ENCODE data around the gene IFT80.

IFT80 gene

DNA sequence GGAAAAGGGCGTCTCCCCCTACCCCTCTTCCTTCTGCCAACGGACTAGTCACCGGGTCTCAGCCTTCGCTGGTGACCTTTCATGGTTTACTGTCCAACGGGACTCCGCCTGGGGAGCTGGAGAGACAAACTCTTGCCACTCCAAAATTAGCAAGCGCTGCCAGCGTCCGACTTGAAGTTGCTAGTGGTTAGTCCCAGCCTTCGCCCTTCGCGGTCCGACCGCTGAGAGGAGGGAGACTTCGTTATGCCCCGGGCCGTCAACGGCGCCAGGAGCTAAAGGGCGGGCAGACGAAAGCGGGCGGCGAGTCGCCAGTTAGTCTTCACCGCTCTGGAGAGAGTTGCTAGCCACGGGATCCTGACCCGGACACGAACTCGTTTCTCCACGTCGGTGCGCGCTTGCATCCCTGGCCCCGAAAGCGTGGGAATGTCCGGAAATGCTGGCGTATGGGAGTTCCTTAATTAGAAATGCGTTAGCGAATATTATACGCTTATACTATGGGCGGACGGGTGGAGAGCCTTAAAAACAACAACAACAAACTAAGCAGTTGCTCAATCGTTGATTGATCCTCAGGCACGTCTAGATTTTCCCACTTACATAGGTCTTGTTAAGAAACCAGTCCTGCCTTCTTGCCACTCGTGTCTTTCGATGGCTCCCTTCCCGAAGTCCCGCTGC, 1.1 kb upstream of the IFT80 start:
- TF ChIP-seq, protein P1, sequence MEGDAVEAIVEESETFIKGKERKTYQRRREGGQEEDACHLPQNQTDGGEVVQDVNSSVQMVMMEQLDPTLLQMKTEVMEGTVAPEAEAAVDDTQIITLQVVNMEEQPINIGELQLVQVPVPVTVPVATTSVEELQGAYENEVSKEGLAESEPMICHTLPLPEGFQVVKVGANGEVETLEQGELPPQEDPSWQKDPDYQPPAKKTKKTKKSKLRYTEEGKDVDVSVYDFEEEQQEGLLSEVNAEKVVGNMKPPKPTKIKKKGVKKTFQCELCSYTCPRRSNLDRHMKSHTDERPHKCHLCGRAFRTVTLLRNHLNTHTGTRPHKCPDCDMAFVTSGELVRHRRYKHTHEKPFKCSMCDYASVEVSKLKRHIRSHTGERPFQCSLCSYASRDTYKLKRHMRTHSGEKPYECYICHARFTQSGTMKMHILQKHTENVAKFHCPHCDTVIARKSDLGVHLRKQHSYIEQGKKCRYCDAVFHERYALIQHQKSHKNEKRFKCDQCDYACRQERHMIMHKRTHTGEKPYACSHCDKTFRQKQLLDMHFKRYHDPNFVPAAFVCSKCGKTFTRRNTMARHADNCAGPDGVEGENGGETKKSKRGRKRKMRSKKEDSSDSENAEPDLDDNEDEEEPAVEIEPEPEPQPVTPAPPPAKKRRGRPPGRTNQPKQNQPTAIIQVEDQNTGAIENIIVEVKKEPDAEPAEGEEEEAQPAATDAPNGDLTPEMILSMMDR (IDR thresholded peaks at IDR 0.05; ENCODE audit: insufficient read depth, missing control alignments), result no peak
- FAIRE-seq, result no peak

DNA sequence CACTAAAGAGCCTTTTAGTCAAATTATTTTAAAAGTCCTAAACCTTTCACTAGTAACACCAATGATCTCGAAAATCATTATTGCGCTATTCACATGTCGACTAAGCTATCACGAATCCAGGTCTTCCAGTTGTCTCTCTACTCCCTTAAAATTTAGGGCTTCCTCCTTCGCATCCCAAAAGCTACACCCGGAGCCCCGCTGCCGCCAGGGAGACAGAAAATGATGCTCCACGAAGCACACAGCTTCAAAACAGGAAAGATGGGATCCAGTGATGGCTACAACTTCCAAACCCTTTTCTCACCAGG, 253 bp downstream of the IFT80 start:
- FAIRE-seq, result no peak
- no peak for DNase-seq (ENCODE audit: insufficient read length, low spot score)
- TF ChIP-seq, protein P1 (IDR thresholded peaks at IDR 0.05; ENCODE audit: insufficient read depth, missing control alignments), result no peak

More for the DNA sequence above, 1.1 kb upstream of the IFT80 start:
- DNase-seq (ENCODE audit: insufficient read length, low spot score), result no peak

DNA sequence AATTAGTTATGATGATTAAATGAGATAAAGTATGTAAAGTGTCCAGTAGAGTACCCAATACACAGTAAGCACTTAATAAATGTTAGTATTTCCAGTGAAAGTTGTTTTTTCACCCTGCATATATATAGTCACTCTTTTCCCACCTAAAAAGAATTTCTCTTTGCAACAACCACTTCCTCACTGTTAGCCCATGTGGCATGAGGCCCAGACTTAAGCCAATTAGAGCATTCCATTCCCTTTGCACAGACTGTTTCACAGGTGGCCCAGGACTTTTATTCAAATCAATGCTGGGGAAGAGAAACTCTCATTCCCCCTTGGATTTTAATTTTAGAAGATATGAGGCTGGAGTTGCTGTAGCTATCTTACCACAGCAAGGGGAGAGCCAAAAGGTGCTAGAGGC, 3.7 kb downstream of the IFT80 start:
- no peak for DNase-seq (ENCODE audit: insufficient read length, low spot score)
- no peak for FAIRE-seq

DNA sequence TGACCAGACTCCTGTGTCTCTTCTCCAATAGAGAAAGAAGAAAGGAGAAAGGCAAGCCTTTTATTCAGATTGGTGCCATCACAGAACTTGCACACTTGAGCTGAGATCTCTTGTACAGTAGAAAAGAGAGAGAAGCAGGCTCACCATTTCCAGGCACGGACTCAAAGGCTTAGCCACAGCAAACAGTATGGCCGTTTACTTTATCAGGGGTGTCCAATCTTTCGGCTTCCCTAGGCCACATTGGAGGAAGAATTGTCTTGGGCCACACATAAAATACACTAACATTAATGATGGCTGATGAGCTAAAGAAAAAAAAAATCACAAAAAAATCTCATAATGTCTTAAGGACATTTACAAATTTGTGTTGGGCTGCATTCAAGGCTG, 5.0 kb downstream of the IFT80 start:
- FAIRE-seq (no peak), DNase-seq (ENCODE audit: insufficient read length, low spot score) (no peak)
- TF ChIP-seq, protein P1 (IDR thresholded peaks at IDR 0.05; ENCODE audit: insufficient read depth, missing control alignments), result no peak

More for the DNA sequence above, 3.7 kb downstream of the IFT80 start:
- TF ChIP-seq, protein P1 (IDR thresholded peaks at IDR 0.05; ENCODE audit: insufficient read depth, missing control alignments), result no peak

DNA sequence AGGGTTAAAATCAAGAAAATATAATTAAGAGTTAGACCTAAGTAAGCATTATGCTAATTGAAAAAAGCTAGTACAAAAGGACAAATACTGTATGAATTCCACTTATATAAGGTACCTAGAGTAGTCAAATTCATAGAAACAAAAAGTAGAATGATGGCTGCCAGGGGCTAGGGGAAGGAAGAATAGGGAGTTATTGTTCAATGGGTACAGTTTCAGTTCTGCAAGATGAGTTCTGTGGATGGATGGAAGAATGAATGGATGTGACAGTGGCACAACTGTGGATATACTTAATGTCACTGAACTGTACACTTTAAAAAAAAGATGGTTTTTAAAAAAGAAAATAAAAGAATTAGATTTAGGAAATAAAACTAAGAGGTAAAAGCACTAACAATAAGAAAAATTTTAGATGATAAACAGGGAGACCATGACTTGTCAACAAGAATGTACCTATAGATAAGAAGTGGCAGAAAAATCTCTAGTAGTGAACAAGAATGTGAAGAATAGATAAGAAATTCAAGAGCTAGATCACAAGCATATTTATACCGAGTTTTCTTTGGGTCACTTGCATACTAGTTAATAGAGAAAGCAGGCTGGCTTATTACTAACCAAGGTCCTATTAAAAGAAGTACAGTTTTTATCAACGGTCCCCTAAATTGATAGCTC, 5.5 kb downstream of the IFT80 start:
- FAIRE-seq (no peak), DNase-seq (ENCODE audit: insufficient read length, low spot score) (no peak)
- TF ChIP-seq, protein P1 (IDR thresholded peaks at IDR 0.05; ENCODE audit: insufficient read depth, missing control alignments), result no peak

DNA sequence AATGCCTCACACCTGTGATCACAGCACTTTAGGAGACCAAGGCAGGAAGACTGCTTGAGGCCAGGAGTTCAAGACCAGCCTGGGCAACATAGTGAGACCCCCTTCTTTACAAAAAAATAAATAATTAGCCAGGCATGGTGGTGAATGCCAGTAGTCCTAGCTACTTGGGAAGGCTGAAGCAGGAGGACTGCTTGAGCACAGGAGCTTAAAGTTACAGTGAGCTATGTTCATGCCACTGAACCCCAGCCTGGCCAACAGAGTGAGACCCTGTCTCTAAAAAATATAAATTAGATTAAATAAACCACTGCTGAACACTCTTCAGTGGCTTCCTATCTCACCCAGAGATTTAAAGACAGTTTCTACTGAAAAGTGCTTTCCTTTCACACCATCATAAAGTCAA, 6.2 kb downstream of the IFT80 start:
- FAIRE-seq (no peak), DNase-seq (ENCODE audit: insufficient read length, low spot score) (no peak)
- TF ChIP-seq, protein P1 (IDR thresholded peaks at IDR 0.05; ENCODE audit: insufficient read depth, missing control alignments), result no peak

DNA sequence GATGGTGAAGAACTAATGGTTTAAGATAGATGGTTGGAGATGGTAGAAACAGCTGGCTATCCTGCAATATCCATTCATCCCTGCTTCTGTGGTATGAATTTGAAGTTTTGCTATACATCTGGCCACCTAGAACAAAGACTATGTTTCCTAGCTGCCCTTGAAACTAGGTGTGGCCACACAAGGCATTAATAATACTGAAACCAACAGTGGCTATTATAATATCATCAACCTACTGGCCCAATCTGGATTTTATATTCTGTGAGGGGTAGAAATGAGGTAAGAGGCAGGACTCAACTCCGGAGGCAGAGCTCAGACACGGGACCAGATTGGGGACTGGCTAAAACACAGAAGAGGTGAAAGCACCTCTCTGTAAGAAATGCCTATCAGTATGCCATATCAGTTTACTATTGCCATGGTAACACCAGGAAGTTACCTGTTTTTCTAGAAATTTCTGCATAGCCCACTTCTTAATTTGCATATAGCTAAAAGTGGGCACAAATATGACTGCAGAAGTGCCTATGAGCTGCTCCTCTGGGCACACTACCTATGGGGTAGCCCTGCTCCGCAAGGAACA, 8.4 kb downstream of the IFT80 start:
- TF ChIP-seq, protein P1 (IDR thresholded peaks at IDR 0.05; ENCODE audit: insufficient read depth, missing control alignments), result no peak
- FAIRE-seq (no peak), DNase-seq (ENCODE audit: insufficient read length, low spot score) (no peak)

Measured in D721Med (cell line).